Neural cell (in vitro differentiated cells): Measurements from ENCODE around the gene USP7.
"Not testable (repeated sequence)": the region's sequence is repeated elsewhere in the genome, so short reads cannot be mapped to it uniquely, and the experiment has no call there.

Experiments used
- CTCF ChIP-seq: fragments of 450-650 bp; IDR thresholded peaks from 2 replicates; pipeline ENCODE4 v1.5.1; 2014; ENCODE audit warnings: antibody characterized with exemption, mild to moderate bottlenecking, moderate library complexity; ENCODE audit not compliant: poor library complexity, severe bottlenecking
- EZH2 ChIP-seq: fragments of 200-600, 300-800 bp; shearing (Covaris generic), sonication (generic); IDR thresholded peaks from 2 replicates; pipeline ENCODE4 v1.6.1; 2014; ENCODE audit warnings: antibody characterized with exemption, low read length, borderline replicate concordance, mild to moderate bottlenecking; ENCODE audit not compliant: insufficient read depth, poor library complexity, severe bottlenecking
- POLR2AphosphoS5 ChIP-seq: IDR thresholded peaks from 2 replicates; pipeline ENCODE4 v1.6.1; 2012
- REST ChIP-seq: IDR thresholded peaks from 2 replicates; pipeline ENCODE4 v1.6.1; 2012; ENCODE audit warnings: borderline replicate concordance

GRCh38 chr16:8873866-8874195, 89.9 kb downstream of the USP7 start:
- TF ChIP-seq CTCF, EZH2, REST, POLR2AphosphoS5: not testable (repeated sequence)
